Body of pancreas (tissue), 4 donors: Measurements from ENCODE around the gene C9orf85.

Experiments used
- CTCF ChIP-seq, 7 experiments: fragments of 450-650 bp in 4 of 7; fragments of 200-600 bp in 3 of 7; sonication (generic) in 3 of 7; IDR thresholded peaks; one replicate each; pipeline ENCODE4 v1.5.1; 2016 to 2019; ENCODE audit warnings: antibody characterized with exemption in 7 of 7
- POLR2A ChIP-seq, 3 donors: fragments of 450-650 bp; IDR thresholded peaks; one replicate each; pipeline ENCODE4 v1.6.1; 2016; ENCODE audit warnings: antibody characterized with exemption in 3 of 3, mild to moderate bottlenecking in 2 of 3

DNA sequence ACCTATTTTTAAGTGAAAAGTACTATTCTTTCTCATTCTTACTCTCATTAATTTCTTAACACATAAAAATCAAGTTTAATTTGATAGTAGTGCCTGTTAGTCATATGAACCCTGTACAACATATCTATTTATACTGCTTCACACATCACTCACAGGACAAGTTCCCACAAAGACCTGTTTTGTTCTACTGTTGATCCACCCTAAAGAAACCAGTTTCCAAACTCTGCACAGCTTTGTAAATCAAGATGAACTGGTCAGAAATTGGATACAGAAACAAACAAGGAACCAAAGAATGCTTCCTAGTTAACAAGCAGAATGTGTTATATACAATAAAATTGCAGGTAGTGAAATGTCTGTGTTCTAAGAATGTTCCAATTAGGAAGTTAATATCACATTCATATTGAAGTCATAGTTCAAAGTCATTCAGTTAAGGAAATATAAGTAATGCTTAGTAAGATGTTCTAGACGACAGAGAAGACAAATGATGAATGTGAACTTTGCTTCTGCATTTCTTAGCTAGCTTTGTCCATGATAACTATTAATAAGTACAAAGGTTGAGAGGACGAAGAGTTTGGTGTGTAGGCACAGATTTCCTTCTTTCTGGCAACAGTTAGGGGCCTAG, 33.4 kb downstream of the C9orf85 start:
- TF ChIP-seq CTCF (IDR thresholded peaks at IDR 0.05) (no peak), POLR2A (IDR thresholded peaks at IDR 0.05) (no peak)
